ENCODE data around the gene SLC34A2. TPM values are rescaled to one million over a fixed set of nuclear protein-coding genes. Genes with fewer than 3 reads are reported as not detected.

Gene SLC34A2
- total and polyA plus RNA-seq, 2 of the 8 experiments (the other 6 are each of a cell fraction or from before 2014, with no cell fraction given): 2.2 to 2.9 TPM

- Histone ChIP-seq H4K8ac (ENCODE audit: extremely low read depth, insufficient read depth, low read length) (no peak overlapping the region), H4K91ac (replicated peaks; ENCODE audit: insufficient read length, low read length) (peak overlapping the region; percentile 50), H4K20me1 (replicated peaks in 1 of 2; ENCODE audit: control insufficient read depth in 1 of 2, insufficient read depth in 2 of 2, low read length in 2 of 2) (no peaks in the 10 kb centered on the region), H2BK20ac (ENCODE audit: low read length) (no peak overlapping the region), H3K9me3 (ENCODE audit: insufficient read depth in 2 of 2, low read depth in 1 of 2, low read length in 1 of 2) (no peaks in the 10 kb centered on the region), H4K5ac (ENCODE audit: insufficient read length, low read depth, low read length) (no peak overlapping the region), H3K27me3 (replicated peaks in 1 of 4; ENCODE audit: control insufficient read depth in 3 of 4, extremely low read depth in 1 of 4, insufficient read depth in 3 of 4, low read length in 3 of 4) (peaks cover 1 to 36% (median 34%) of the 10 kb centered on the region in 4 experiments), H2BK12ac (ENCODE audit: low read depth, low read length) (peak overlapping the region; percentile 90), H3K79me2 (ENCODE audit: control insufficient read depth in 1 of 2, insufficient read depth in 2 of 2, low read length in 2 of 2) (no peaks in the 10 kb centered on the region), H3K56ac (replicated peaks; ENCODE audit: insufficient read length, low read depth, low read length) (no peak overlapping the region), H3K14ac (ENCODE audit: insufficient read length) (no peak overlapping the region), H3K4me2 (ENCODE audit: insufficient read depth in 1 of 2, low read depth in 2 of 2, low read length in 2 of 2) (peak overlapping the region; percentile 70 to 82), H3K4me3 (ENCODE audit: extremely low read depth in 1 of 4, insufficient read depth in 2 of 4, low read depth in 3 of 4, low read length in 4 of 4) (peak overlapping the region in 3 of 4 experiments; percentile 31 to 58 (median 40); a peak in 4 of 8 replicates), H2BK15ac (ENCODE audit: low read length) (no peak overlapping the region; the same call in 1 of the 2 replicates), H2AFZ (ENCODE audit: low read length) (peak overlapping the region; percentile 75; the same call in 1 of the 2 replicates), H3K79me1 (ENCODE audit: low read depth, low read length) (no peaks in the 10 kb centered on the region), H3K23ac (ENCODE audit: insufficient read length) (no peak overlapping the region), H3K18ac (ENCODE audit: extremely low read depth, low read length) (no peak overlapping the region; the same call in none of the 2 replicates), H2AK5ac (ENCODE audit: low read depth, low read length) (no peak overlapping the region), H3K23me2 (ENCODE audit: low read depth, low read length) (peaks cover 7% of the 10 kb centered on the region; the same call in 1 of the 2 replicates), H2BK5ac (ENCODE audit: low read depth, low read length) (no peak overlapping the region), H3K9ac (replicated peaks in 1 of 4; ENCODE audit: extremely low read depth in 1 of 4, low read depth in 3 of 4, low read length in 3 of 4) (no peak overlapping the region), H3K27ac (ENCODE audit: low read depth, low read length) (no peak overlapping the region), H3K36me3 (ENCODE audit: control insufficient read depth in 2 of 4, insufficient read depth in 4 of 4, low read length in 3 of 4) (no peaks in the 10 kb centered on the region), H3K4ac (replicated peaks; ENCODE audit: insufficient read length, low read depth, low read length) (peak overlapping the region; percentile 29), H2BK120ac (replicated peaks; ENCODE audit: low read depth, low read length) (no peak overlapping the region), H3K4me1 (replicated peaks in 1 of 4; ENCODE audit: control insufficient read depth in 3 of 4, insufficient read depth in 4 of 4, low read length in 3 of 4) (peaks cover 14 to 28% (median 18%) of the 10 kb centered on the region in 4 experiments)
- TF ChIP-seq POLR2A (IDR thresholded peaks at IDR 0.05; ENCODE audit: control extremely low read depth in 1 of 2, low read depth in 2 of 2, low read length in 2 of 2): peak in 1 of 2 experiments; percentile 30; a peak in 1 of 3 replicates
- TF ChIP-seq EGR1 (IDR thresholded peaks at IDR 0.05; ENCODE audit: borderline replicate concordance, low read depth, low read length): no peak
- POLR2A ChIA-PET (ENCODE audit: partially characterized antibody): interaction anchor here (0.5 to 2.4 kb wide), 15 partner anchors 10 to 693 kb away, joined by 3 to 14 read pairs (median 3); partner anchors contain the start of gene SMIM20
- CTCF ChIA-PET (ENCODE audit: partially characterized antibody): interaction anchor here (0.9 to 6.3 kb wide), 16 partner anchors 10 to 213 kb away, joined by 3 to 35 read pairs (median 5); no protein-coding TSS in a partner anchor
- WGBS, 2 experiments (ENCODE audit: extremely low coverage in 1 of 2, insufficient coverage in 1 of 2, insufficient read length in 1 of 2, insufficient replicate concordance in 2 of 2, low coverage in 1 of 2, low lambda C conversion rate in 2 of 2, missing lambda C conversion rate in 1 of 2): 65% methylated on average over 17 of the region's 17 CpGs; no CpG with 5 or more reads in 1 of the 2 experiments
- no peak for FAIRE-seq
- DNase-seq (ENCODE audit: low read depth in 1 of 2, low spot score in 2 of 2): no peak
Observed at GRCh38 chr4:25654031-25654970, 1.4 kb upstream of the SLC34A2 start.

Data from H1 (cell line).